Activated T-helper 9 cell treated with anti-CD3 and anti-CD28 coated beads, Interleukin-2, amount 50 U/mL, for 16 hours (primary cell): Measurements from ENCODE around the gene CAMK2B.

Experiments used
- DNase-seq: peaks from one replicate; pipeline ENCODE4 v3.0.0-alpha.2; 2020; ENCODE audit warnings: low read depth

Gene CAMK2B

GRCh38 chr7:44308596-44309270 lies 16.7 kb downstream of the CAMK2B start:
- no peak for DNase-seq

- no peak for DNase-seq
Observed at GRCh38 chr7:44307905-44308595, 17.3 kb downstream of the CAMK2B start.

GRCh38 chr7:44307301-44307900 lies 18.0 kb downstream of the CAMK2B start:
- no peak for DNase-seq

- DNase-seq: no peak
Observed at GRCh38 chr7:44306606-44307005, 18.8 kb downstream of the CAMK2B start.

- DNase-seq: no peak
Observed at GRCh38 chr7:44305564-44306507, 19.6 kb downstream of the CAMK2B start.

GRCh38 chr7:44294325-44295069 lies 30.9 kb downstream of the CAMK2B start:
- no peak for DNase-seq

GRCh38 chr7:44293561-44294324 lies 31.7 kb downstream of the CAMK2B start:
- no peak for DNase-seq

- no peak for DNase-seq
Observed at GRCh38 chr7:44292876-44293560, 32.4 kb downstream of the CAMK2B start.

GRCh38 chr7:44292420-44292817 lies 33.0 kb downstream of the CAMK2B start:
- DNase-seq: no peak

- DNase-seq: no peak
Observed at GRCh38 chr7:44291733-44292419, 33.5 kb downstream of the CAMK2B start.

- no peak for DNase-seq
Observed at GRCh38 chr7:44291066-44291732, 34.2 kb downstream of the CAMK2B start.

GRCh38 chr7:44290252-44290620 lies 35.2 kb downstream of the CAMK2B start:
- DNase-seq: no peak

GRCh38 chr7:44289341-44290251 lies 35.8 kb downstream of the CAMK2B start:
- no peak for DNase-seq

- no peak for DNase-seq
Observed at GRCh38 chr7:44288811-44289340, 36.5 kb downstream of the CAMK2B start.

- no peak for DNase-seq
Observed at GRCh38 chr7:44288381-44288685, 37.1 kb downstream of the CAMK2B start.

GRCh38 chr7:44287488-44288380 lies 37.7 kb downstream of the CAMK2B start:
- DNase-seq: no peak
